Measurements from ENCODE around the gene BANK1.

Gene BANK1

DNA sequence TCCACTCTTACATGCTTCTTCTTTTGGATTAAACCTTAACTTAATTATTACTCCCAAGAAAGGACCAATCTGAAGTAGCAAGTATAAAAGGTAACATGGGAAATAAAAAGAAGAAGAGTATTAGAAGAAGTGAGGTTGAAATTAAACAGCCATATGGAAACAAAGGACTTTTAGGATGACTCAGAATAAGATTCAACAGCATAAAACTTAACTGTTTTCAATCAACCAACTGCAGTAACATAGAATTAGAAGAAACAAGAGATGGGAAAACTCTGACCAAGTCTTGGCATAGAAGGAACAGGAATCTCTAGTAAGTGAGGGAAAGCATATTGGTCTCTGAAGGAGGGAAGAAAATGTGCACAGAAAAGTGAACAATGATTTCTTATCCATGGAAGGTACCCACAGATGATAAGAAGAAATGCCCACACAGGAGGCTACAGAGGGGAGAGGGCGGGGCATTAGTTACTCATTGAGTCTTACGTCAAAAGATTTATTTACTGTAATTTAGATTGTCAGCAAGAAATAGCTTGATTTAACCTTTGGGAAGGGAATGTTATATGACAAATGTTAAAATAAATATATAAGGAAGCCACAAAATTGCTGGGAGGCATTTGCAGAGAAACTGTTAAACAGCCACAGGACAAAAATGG lies 177.3 kb downstream of the BANK1 start:
- DNase-seq = no peak

DNA sequence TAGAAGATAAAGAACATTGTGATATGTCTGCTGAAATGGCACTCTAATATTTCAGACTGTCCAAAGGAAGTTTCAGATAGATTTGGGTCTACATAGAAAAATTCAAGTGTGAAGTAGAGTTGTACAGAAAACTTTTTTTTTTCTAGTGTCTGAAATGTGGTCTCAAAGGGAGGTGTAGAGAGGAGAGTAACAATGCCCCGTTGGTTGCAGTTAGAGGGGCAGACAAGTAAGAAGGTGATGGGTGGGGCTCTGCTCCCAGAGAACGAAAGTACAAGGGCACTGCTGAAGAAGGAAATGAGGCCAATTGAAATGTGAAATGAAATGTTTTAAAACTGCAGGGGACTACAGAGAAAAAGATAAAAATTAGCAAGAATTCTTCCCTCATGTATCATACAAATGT lies 177.8 kb downstream of the BANK1 start:
- no peak for DNase-seq

DNA sequence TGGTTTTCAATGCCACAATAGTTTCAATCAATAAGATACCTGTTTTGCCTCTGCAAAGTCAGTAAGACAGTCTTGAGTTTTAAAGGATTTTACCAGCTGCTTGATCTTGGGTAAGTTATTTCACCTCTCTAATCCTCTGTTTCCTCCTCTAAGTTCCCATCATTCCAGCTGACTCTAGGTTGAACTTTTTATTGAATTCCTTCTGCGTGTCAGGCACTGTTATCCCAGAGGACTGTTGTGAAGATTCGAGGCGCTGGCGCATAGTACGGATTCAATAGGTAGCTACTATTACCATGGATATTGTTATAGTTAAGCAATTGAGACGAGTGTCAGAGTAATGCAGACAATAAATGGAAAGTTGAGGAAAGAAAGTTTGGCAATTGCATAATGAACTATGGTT lies 179.4 kb downstream of the BANK1 start:
- no peak for DNase-seq

DNA sequence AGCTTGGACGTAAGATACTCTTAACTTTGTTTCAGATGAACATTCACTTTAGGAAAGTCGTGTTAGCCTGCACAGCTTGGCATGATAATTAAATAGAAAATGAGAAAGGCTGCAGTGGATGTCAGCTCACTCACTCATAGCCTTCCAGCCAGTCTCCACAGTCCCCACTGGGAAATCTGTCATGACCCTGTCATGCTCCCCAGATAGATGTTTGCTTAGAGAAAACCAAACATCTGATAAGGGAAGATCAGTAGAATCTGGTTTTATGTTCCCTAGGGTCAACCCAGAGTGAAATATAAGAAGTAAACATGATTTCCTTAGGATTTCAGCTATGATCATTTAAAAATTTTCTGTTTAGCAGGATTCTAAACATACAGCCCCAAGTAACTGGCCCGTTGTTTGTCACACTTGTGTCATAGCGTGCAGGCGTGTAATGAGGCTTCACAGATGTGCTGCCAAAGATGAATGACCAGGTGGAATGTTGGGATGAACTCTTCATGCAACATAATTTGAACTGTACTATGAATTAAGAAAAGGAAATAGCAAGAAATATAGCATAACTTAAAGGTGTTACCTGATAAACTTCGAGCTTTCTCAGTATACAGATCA lies 180.1 kb downstream of the BANK1 start:
- DNase-seq = no peak

DNA sequence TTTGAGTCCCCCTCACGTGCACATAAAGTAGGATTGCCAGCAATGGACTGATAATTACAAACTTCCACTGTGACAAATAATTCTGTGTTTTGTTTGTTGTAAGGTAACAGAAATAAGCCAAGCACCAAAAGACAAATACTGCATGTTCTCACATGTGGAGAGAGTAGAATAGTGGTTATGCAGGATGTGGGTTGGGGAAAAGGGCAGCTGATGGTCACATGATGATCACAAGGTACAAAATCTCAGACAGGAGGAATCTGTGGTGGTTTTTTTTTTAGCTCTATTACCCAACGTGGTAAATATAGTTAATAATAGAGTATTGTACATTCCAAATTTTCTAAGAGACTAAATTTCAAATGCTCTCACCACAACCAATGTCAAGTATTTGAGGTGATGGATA lies 182.3 kb downstream of the BANK1 start:
- no peak for DNase-seq

GRCh38 chr4:101973361-101973760 lies 182.8 kb downstream of the BANK1 start:
- no peak for DNase-seq

DNA sequence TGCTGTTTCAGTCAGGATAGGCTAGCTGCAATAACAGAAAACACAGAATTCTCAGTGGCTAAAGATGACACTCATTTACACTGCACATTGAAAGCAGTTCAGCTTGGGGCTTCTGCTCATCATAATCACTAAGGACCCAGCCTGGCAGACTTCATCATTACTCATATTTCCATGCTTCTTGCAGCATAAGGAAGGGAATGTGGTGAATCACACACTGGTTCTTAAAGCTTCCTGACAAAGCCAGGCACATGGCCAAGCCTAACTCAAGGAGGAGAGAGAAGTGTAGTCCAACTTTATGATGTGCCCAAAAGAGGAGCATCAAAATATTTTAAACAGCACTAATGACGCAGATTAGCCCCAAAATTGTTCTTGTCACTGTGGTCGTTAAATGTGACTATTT lies 186.5 kb downstream of the BANK1 start:
- no peak for DNase-seq

DNA sequence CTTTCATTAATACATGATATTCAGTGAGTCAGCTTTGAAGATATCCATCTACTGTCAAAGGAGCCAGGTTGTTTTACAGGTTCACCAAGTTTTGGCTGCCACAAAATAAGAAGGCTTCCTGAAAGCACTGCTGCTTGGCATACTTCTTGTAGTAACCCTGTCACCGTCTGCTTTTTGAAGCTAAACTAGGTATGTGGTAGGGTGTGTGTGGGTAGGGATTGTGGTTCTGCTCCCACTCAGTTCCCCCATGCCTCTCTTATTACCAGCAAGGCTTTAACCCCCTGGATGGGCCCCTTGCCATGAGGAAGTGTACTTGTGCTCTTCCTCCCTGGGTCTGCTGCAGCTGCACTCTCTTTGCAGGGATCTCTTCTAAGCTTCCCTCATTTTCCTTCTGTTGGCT lies 191.2 kb downstream of the BANK1 start:
- DNase-seq = no peak

DNA sequence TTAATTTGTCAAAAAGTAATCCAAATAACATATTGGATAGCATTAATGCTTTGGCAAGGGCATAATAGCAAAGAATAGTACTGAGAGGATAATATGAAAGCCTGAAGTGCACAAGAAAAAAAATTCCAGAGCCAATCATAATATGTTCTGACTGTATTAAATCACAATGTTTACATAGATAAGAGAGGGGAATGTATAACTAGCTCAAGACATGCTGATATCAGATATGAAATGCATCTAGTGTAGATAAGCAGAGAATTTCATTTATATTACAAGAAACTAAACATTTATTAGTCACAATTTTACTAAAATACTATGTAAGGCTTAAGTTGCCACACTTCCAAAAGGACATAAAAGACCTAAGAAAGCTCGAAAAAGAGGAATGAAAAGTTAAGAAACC lies 193.3 kb downstream of the BANK1 start:
- DNase-seq = no peak

GRCh38 chr4:101987623-101988243 lies 197.2 kb downstream of the BANK1 start:
- no peak for DNase-seq

GRCh38 chr4:101989551-101989950 lies 199.0 kb downstream of the BANK1 start:
- DNase-seq = no peak

- DNase-seq = no peak
Observed at GRCh38 chr4:101992446-101992845, 201.9 kb downstream of the BANK1 start.

DNA sequence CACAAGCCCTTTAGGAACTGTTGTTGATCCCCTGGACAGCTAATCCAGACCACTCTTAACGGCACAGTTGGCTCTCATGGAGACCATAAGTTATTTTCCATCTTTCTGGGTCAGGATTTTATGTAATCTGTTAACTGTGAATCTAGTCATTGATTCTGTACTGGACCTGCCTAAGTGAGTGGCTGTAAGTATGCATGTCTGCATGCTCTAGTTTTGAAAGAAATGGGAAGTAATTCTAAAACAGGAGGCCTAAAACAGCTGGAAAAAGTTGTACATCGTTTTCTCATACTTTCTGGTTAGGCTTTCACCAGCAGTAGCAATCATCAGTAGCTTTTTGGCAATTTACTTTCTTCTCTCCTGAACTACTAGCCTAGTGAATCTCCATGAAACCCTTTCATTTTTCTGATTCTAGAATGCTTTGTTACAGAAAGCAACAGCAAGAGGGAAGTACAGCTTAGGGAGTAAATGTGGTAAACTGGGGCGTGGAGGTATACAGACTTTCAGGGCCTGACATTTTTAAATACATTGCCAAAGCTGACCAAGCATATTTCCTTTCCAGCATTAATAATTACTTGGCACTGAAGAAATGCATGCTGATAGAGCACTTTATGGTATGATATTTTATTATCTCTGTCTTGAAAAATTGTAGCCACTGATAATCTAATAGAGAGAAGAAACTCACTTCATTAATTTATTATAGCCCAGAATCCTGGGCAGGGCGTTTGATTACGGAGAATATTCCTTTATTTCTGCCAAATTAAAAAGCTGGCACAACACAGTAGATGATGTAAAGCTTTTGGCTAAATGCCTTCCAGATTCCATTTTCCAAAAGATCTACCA lies 202.7 kb downstream of the BANK1 start:
- DNase-seq = no peak

GRCh38 chr4:101993842-101994775 lies 203.6 kb downstream of the BANK1 start:
- DNase-seq = no peak

DNA sequence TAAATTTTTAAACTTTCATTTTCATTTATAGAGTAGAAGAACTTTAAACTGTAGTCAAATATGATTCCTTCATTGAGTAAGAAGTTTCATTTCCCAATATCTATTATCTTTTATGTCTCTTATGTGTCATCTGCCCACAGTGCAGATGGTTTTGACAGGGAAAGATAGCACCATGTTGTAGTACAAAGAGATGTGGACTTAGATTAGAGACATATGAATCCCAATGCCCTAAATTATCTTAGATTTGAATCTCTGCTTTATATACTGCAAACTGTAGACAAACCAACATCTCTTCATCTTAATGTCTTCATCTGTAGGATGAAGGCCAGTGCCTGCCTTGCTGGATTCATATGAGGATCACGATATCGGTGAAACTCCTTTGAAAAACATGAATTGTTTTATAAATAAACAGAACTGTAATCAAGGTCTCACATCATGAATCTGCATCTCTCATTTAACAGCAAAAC lies 217.5 kb downstream of the BANK1 start:
- no peak for DNase-seq

- no peak for DNase-seq
Observed at GRCh38 chr4:102008711-102009110, 218.2 kb downstream of the BANK1 start.

- DNase-seq = no peak
Observed at GRCh38 chr4:102022343-102022742, 231.8 kb downstream of the BANK1 start.

- no peak for DNase-seq
Observed at GRCh38 chr4:102027961-102028360, 237.4 kb downstream of the BANK1 start.

GRCh38 chr4:102031406-102031805 lies 240.9 kb downstream of the BANK1 start:
- no peak for DNase-seq

DNA sequence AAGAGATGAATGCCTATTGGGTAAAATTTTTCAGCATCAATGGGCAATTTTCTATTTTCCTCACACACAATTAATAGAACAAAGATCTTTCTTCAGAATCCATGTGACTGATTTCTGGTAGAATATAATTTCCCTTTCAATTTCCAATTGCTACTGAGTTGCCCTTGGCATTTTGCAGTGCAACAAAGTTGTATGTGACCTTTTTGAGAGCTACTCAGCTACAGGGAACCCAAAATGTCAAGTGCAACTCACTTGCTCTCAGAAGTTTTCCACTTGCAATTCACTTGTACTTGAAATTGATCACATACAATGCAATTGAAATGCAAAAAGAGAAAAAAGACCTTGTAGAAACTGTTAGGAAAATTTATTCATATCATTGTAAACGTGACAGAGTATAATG lies 245.5 kb downstream of the BANK1 start:
- DNase-seq = no peak

DNA sequence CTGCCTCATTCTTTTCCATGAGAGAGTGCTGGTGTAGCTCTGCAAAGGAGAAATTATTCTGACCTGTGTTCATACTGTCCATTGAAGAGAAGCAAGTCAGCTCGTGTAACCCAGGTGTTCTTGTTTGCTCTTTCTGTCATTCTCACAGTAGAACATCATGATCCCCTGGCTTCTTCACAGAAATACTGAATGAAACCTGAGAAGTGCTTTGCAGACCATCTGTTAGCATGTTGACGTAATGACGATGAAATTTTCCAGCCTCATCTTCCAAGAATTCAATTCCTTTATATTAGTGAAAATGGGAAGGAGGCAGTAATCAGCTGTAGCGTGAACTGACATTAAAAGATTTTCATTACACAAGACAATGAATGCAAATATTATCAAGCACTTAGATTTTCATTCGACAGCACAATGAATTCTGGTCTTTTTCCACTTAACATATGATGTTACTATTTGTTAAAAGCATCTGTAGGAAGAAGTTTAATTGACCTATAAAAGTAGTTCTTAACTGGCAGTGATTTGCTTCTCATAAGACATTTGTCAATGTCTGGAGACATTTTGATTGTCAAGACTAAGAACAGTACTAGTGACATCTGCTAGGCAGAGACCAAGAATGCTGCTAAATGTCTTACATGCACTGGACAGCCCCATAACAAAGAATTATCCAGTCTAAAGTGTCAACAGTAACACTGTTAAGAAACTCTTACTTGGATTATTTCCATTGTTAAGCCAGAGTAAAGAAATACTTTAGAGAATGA lies 246.3 kb downstream of the BANK1 start:
- DNase-seq = no peak

DNA sequence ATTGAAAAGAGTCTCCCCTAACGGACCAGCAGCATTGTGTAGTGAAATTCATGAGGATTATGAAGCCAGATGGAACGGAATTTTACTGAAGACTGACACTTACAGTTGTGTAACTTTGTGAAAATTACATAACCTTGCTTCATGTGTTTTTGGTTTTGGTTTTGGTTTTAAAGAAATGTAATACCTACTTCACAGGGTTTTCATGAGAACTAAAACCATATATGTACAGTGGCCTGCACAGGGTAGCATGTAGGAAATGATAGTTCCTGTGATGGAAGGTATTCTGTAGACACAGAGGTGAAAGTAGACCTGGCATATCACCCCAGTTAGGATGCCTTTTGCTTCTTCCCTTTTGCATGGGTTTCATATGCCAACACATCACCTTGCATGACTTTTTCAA lies 247.0 kb downstream of the BANK1 start:
- no peak for DNase-seq

Measured in right forelimb (tissue), 1 donor.